ENCODE results near the gene NEAT1.

The NEAT1 gene

GRCh38 chr11:65445604-65446445 is 23.2 kb downstream of the NEAT1 start:
- TF ChIP-seq POLR2AphosphoS5 (IDR thresholded peaks at IDR 0.05; ENCODE audit: low read depth, low read length): 0 out of 2 replicates have a peak, but pooled peaks have one; percentile 4
- no peak for TF ChIP-seq TAF1 (IDR thresholded peaks at IDR 0.05; ENCODE audit: borderline replicate concordance, insufficient read depth, low read length)

- no peak for TF ChIP-seq POLR2AphosphoS5 (IDR thresholded peaks at IDR 0.05; ENCODE audit: low read depth, low read length)
- TF ChIP-seq REST (IDR thresholded peaks at IDR 0.05; ENCODE audit: insufficient read depth in 1 of 2, low read depth in 2 of 2, low read length in 2 of 2): no peak
- no peak for TF ChIP-seq SIN3A (IDR thresholded peaks at IDR 0.05; ENCODE audit: borderline replicate concordance, insufficient read depth, low read length)
- no peak for TF ChIP-seq FOXP2 (optimal IDR thresholded peaks at IDR 0.05; ENCODE audit: borderline replicate concordance, extremely low read depth, extremely low read length, insufficient read depth)
- TF ChIP-seq TAF1 (IDR thresholded peaks at IDR 0.05; ENCODE audit: borderline replicate concordance, insufficient read depth, low read length): no peak
Observed at GRCh38 chr11:65446446-65447277, 24.1 kb downstream of the NEAT1 start.

GRCh38 chr11:65448074-65448417 is 25.4 kb downstream of the NEAT1 start:
- no peak for TF ChIP-seq FOXP2 (optimal IDR thresholded peaks at IDR 0.05; ENCODE audit: borderline replicate concordance, extremely low read depth, extremely low read length, insufficient read depth)
- no peak for TF ChIP-seq POLR2AphosphoS5 (IDR thresholded peaks at IDR 0.05; ENCODE audit: low read depth, low read length)
- no peak for TF ChIP-seq SIN3A (IDR thresholded peaks at IDR 0.05; ENCODE audit: borderline replicate concordance, insufficient read depth, low read length)
- no peak for TF ChIP-seq TAF1 (IDR thresholded peaks at IDR 0.05; ENCODE audit: borderline replicate concordance, insufficient read depth, low read length)
- TF ChIP-seq REST (IDR thresholded peaks at IDR 0.05; ENCODE audit: insufficient read depth in 1 of 2, low read depth in 2 of 2, low read length in 2 of 2): no peak

- TF ChIP-seq TAF1 (IDR thresholded peaks at IDR 0.05; ENCODE audit: borderline replicate concordance, insufficient read depth, low read length): no peak
- TF ChIP-seq FOXP2 (optimal IDR thresholded peaks at IDR 0.05; ENCODE audit: borderline replicate concordance, extremely low read depth, extremely low read length, insufficient read depth): no peak
- TF ChIP-seq POLR2AphosphoS5 (IDR thresholded peaks at IDR 0.05; ENCODE audit: low read depth, low read length): no peak
- TF ChIP-seq SIN3A (IDR thresholded peaks at IDR 0.05; ENCODE audit: borderline replicate concordance, insufficient read depth, low read length): no peak
- TF ChIP-seq REST (IDR thresholded peaks at IDR 0.05; ENCODE audit: insufficient read depth in 1 of 2, low read depth in 2 of 2, low read length in 2 of 2): no peak
Observed at GRCh38 chr11:65448418-65449105, 26.0 kb downstream of the NEAT1 start.

- TF ChIP-seq FOXP2 (optimal IDR thresholded peaks at IDR 0.05; ENCODE audit: borderline replicate concordance, extremely low read depth, extremely low read length, insufficient read depth) (no peak), TAF1 (IDR thresholded peaks at IDR 0.05; ENCODE audit: borderline replicate concordance, insufficient read depth, low read length) (no peak), REST (IDR thresholded peaks at IDR 0.05; ENCODE audit: insufficient read depth in 1 of 2, low read depth in 2 of 2, low read length in 2 of 2) (no peak), POLR2AphosphoS5 (IDR thresholded peaks at IDR 0.05; ENCODE audit: low read depth, low read length) (no peak), SIN3A (IDR thresholded peaks at IDR 0.05; ENCODE audit: borderline replicate concordance, insufficient read depth, low read length) (no peak)
Observed at GRCh38 chr11:65452806-65453490, 30.4 kb downstream of the NEAT1 start.
